HepG2 (cell line): ENCODE measurements around the gene RAC3. TPM values are rescaled to one million over a fixed set of nuclear protein-coding genes. Genes with fewer than 3 reads are reported as not detected.
A peak's percentile ranks its signal among the peaks of the same experiment; 100 is the strongest.

Source experiments
- ATAC-seq: fragments of 200-7000 bp; cut with Tn5 transposase; 3 replicates; pipeline ENCODE4 v1.9.1; 2020; ENCODE audit warnings: mild to moderate bottlenecking, moderate library complexity
- BruUV-seq: library from RNA; stranded (reverse); fragments of 400-500 nt; replicated peaks from 2 replicates; lab custom pipeline; 2021; lab: Mats Ljungman, UMichigan
- CTCF ChIA-PET: fragments of 300-600 bp; formaldehyde crosslinking; extraction: SDS; loops from one replicate; lab custom pipeline; 2021; ENCODE audit warnings: low total read pairs, inconsistent platforms, low intra/inter-chr PET ratio; lab: Yijun Ruan, JAX
- POLR2A ChIA-PET: fragments of 350-600 bp; sonication (Branson Sonifier 250); formaldehyde crosslinking; loops from one replicate; lab custom pipeline; 2020; ENCODE audit warnings: antibody characterized with exemption, inconsistent platforms; lab: Yijun Ruan, JAX
- DNase-seq: peaks from one replicate; pipeline ENCODE4 v3.0.0-alpha.2; 2015; ENCODE audit warnings: low spot score
- FAIRE-seq: peaks from 3 replicates; lab custom pipeline; 2011; peaks lifted over from hg19 to GRCh38; lab: Jason Lieb, UNC
- H2AFZ ChIP-seq: one replicate; pipeline ENCODE4 v1.6.1; 2011; ENCODE audit warnings: low read length, inconsistent platforms
- H3K27ac ChIP-seq: fragments of 300-600 bp; 3 replicates; pipeline ENCODE4 v1.8.0; 2011; ENCODE audit warnings: mixed run types, mild to moderate bottlenecking, mixed read lengths, low read length, inconsistent platforms; ENCODE audit not compliant: insufficient read depth; ENCODE audit errors: extremely low read length
- H3K27me3 ChIP-seq, 2 experiments: fragments of 200-600 bp in 1 of 2; 2 replicates in 1 of 2; 3 replicates in 1 of 2; pipeline versions ENCODE4 v1.6.0 to v1.8.0; 2011; ENCODE audit warnings: low read length in 2 of 2, mild to moderate bottlenecking in 2 of 2, moderate library complexity in 2 of 2, inconsistent platforms in 1 of 2; ENCODE audit not compliant: insufficient read depth in 2 of 2, control insufficient read depth in 1 of 2
- H3K36me3 ChIP-seq, 2 experiments: fragments of 200-600 bp in 1 of 2; replicated peaks in 1 of 2; 2 replicates in 1 of 2; 3 replicates in 1 of 2; pipeline versions ENCODE4 v1.5.1 to v1.8.0; 2011; ENCODE audit warnings: low read length in 2 of 2, inconsistent platforms in 1 of 2; ENCODE audit not compliant: insufficient read depth in 2 of 2, control insufficient read depth in 1 of 2
- H3K4me1 ChIP-seq: 2 replicates; pipeline ENCODE4 v1.5.1; 2012; ENCODE audit warnings: low read length, inconsistent platforms; ENCODE audit not compliant: insufficient read depth
- H3K4me2 ChIP-seq: 2 replicates; pipeline ENCODE4 v1.6.0; 2011; ENCODE audit warnings: low read depth, low read length, inconsistent platforms
- H3K4me3 ChIP-seq, 3 experiments: fragments of 200-600 bp in 1 of 3; sonication (generic), shearing (Covaris generic) in 1 of 3; replicated peaks in 1 of 3; 2 replicates each; pipeline ENCODE4 v1.5.1; 2011 to 2016; ENCODE audit warnings: low read length in 3 of 3, inconsistent platforms in 2 of 3, low read depth in 2 of 3, mild to moderate bottlenecking in 2 of 3, control low read depth in 1 of 3, mixed read lengths in 1 of 3; ENCODE audit not compliant: insufficient read depth in 1 of 3
- H3K79me2 ChIP-seq: one replicate; pipeline ENCODE4 v1.6.1; 2011; ENCODE audit warnings: low read length, inconsistent platforms; ENCODE audit not compliant: insufficient read depth
- H3K9ac ChIP-seq: 2 replicates; pipeline ENCODE4 v1.6.0; 2011; ENCODE audit warnings: mild to moderate bottlenecking, low read depth, low read length, inconsistent platforms; ENCODE audit not compliant: insufficient read depth
- H3K9me3 ChIP-seq: 2 replicates; pipeline ENCODE4 v1.5.1; 2012; ENCODE audit warnings: mild to moderate bottlenecking, low read length
- H4K20me1 ChIP-seq: 2 replicates; pipeline ENCODE4 v1.6.0; 2011; ENCODE audit warnings: inconsistent platforms, mild to moderate bottlenecking, low read length, moderate library complexity; ENCODE audit not compliant: insufficient read depth
- CREB3 ChIP-seq: sonication (generic); formaldehyde crosslinking; IDR thresholded peaks from 2 replicates; pipeline ENCODE4 v1.5.0; 2020; ENCODE audit warnings: missing genetic modification reagents
- EED ChIP-seq: sonication (generic); formaldehyde crosslinking; IDR thresholded peaks from 2 replicates; pipeline ENCODE4 v1.5.0; 2020; ENCODE audit warnings: mild to moderate bottlenecking, missing genetic modification reagents
- ELK4 ChIP-seq: sonication (generic); formaldehyde crosslinking; IDR thresholded peaks from 2 replicates; pipeline ENCODE4 v1.9.0; 2021; ENCODE audit warnings: missing genetic modification reagents, borderline replicate concordance
- FOXM1 ChIP-seq: sonication (generic); formaldehyde crosslinking; IDR thresholded peaks from 2 replicates; pipeline ENCODE4 v1.5.0; 2020; ENCODE audit warnings: missing genetic modification reagents
- PBX3 ChIP-seq: sonication (generic); formaldehyde crosslinking; IDR thresholded peaks from 2 replicates; pipeline ENCODE4 v1.8.1; 2023; ENCODE audit warnings: missing genetic modification reagents, inconsistent platforms, borderline replicate concordance
- POLR2G ChIP-seq: fragments of 200-400 bp; formaldehyde crosslinking; IDR thresholded peaks from 2 replicates; pipeline ENCODE4 v1.6.1; 2018; ENCODE audit warnings: mild to moderate bottlenecking, low read depth, low read length, moderate library complexity
- RBAK ChIP-seq: sonication (generic); formaldehyde crosslinking; IDR thresholded peaks from 2 replicates; pipeline ENCODE4 v1.5.1; 2020; ENCODE audit warnings: mild to moderate bottlenecking, missing genetic modification reagents
- SNRNP70 ChIP-seq: fragments of 200-400 bp; formaldehyde crosslinking; IDR thresholded peaks from 2 replicates; pipeline ENCODE4 v1.6.1; 2017; ENCODE audit warnings: mild to moderate bottlenecking, low read depth, low read length, moderate library complexity
- SOX13 ChIP-seq, 3 experiments: fragments of 450-650 bp in 1 of 3; sonication (generic) in 1 of 3; formaldehyde crosslinking in 1 of 3; IDR thresholded peaks in 2 of 3; conservative IDR thresholded peaks in 1 of 3; 2 replicates each; pipeline versions ENCODE4 v1.5.0 to v1.6.1; 2016 to 2020; ENCODE audit warnings: antibody characterized with exemption in 1 of 3, mild to moderate bottlenecking in 1 of 3, missing compliant biosample characterization in 1 of 3, missing genetic modification reagents in 1 of 3, moderate library complexity in 1 of 3
- TAF1 ChIP-seq: sonication (generic); formaldehyde crosslinking; IDR thresholded peaks from 2 replicates; pipeline ENCODE4 v1.4.0; 2020; ENCODE audit warnings: missing genetic modification reagents
- TBX3 ChIP-seq: fragments of 450-650 bp; IDR thresholded peaks from 2 replicates; pipeline ENCODE4 v1.6.1; 2017; ENCODE audit warnings: antibody characterized with exemption, mild to moderate bottlenecking, inconsistent platforms, borderline replicate concordance
- TEAD2 ChIP-seq: sonication (generic); formaldehyde crosslinking; IDR thresholded peaks from 2 replicates; pipeline ENCODE4 v1.9.0; 2021; ENCODE audit warnings: missing genetic modification reagents
- ZC3H13 ChIP-seq: sonication (generic); formaldehyde crosslinking; IDR thresholded peaks from 2 replicates; pipeline ENCODE4 v1.8.1; 2023; ENCODE audit warnings: mild to moderate bottlenecking, missing genetic modification reagents, moderate library complexity
- ZNF121 ChIP-seq: sonication (generic); formaldehyde crosslinking; IDR thresholded peaks from 2 replicates; pipeline ENCODE4 v1.5.0; 2020; ENCODE audit warnings: mild to moderate bottlenecking, missing genetic modification reagents
- ZNF331 ChIP-seq: sonication (generic); formaldehyde crosslinking; IDR thresholded peaks from 2 replicates; pipeline ENCODE4 v1.4.0; 2020; ENCODE audit warnings: missing genetic modification reagents
- ZNF691 ChIP-seq: sonication (generic); formaldehyde crosslinking; IDR thresholded peaks from 2 replicates; pipeline ENCODE4 v1.4.0; 2020; ENCODE audit warnings: missing genetic modification reagents, low read depth, mild to moderate bottlenecking, borderline replicate concordance
- WGBS: methylation state at CpG from one replicate; pipeline ENCODE4 v1.1.6; 2017; ENCODE audit warnings: low lambda C conversion rate; 5-methylcytosine and 5-hydroxymethylcytosine counted together
- in situ Hi-C: cut with HindIII; loops from 2 replicates; pipeline ENCODE4 v1.10.0; 2017; ENCODE audit warnings: low pct_unique_long_range_greater_than_20kb; ENCODE audit not compliant: extremely low pct_ligation_motif_present
- intact Hi-C: fragments of 100-400 bp; cut with micrococcal nuclease; formaldehyde crosslinking; loops from one replicate; pipeline ENCODE4 v1.10.0; 2022; ENCODE audit not compliant: unreplicated experiment
- polyA plus RNA-seq, 8 experiments: library from polyadenylated mRNA; depleted of rRNA in 3 of 8; stranded (reverse) in 7 of 8; unstranded in 1 of 8; fragments of >200 nt; fragmentation: Illumina TruSeq in 4 of 8; extraction: Trizol in 4 of 8; gene quantifications; 2 replicates each; pipeline versions ENCODE4 v1.2.1 to v1.2.3, GENCODE V29; 2011 to 2016; ENCODE audit warnings: low read depth in 4 of 8, missing spikeins in 1 of 8, mixed read lengths in 1 of 8; ENCODE audit not compliant: insufficient read depth in 1 of 8
- total RNA-seq, 5 experiments: library from RNA; depleted of rRNA; stranded (reverse); fragments of >200 nt; fragmentation: Illumina TruSeq; extraction: Trizol; gene quantifications; 2 replicates each; pipeline ENCODE4 v1.2.3, GENCODE V29; 2016; ENCODE audit warnings: low read depth in 1 of 5

The RAC3 gene
- total and polyA plus RNA-seq, 2 of the 13 experiments (the other 11 are each of a cell fraction or from before 2014, with no cell fraction given): 10.5 to 21.3 TPM

GRCh38 chr17:82020572-82021106, 10.8 kb upstream of the RAC3 start (continued):
- TF ChIP-seq FOXM1 (CRISPR knock-in tag): 0 out of 2 replicates have a peak, but pooled peaks have one; percentile 36
- peak; percentile 60; the same call in 1 of the 2 replicates for TF ChIP-seq PBX3
- no peak for TF ChIP-seq SNRNP70

GRCh38 chr17:82021107-82021899, 10.2 kb upstream of the RAC3 start:
- CTCF ChIA-PET: interaction anchor here (0.9 to 6.8 kb wide), 11 partner anchors 21 to 151 kb away, joined by 3 to 181 read pairs (median 5); partner anchors contain the start of genes ALYREF, ANAPC11 and NOTUM
- Histone ChIP-seq H4K20me1 (no peaks in the 10 kb centered on the region; the same call in 1 of the 2 replicates), H3K9ac (peak overlapping the region; percentile 95), H2AFZ (no peak overlapping the region), H3K4me3 (peak overlapping the region; percentile 79 to 90 (median 88)), H3K4me1 (peaks cover 82% of the 10 kb centered on the region), H3K27ac (peak overlapping the region; percentile 78), H3K4me2 (peak overlapping the region; percentile 95), H3K79me2 (peaks cover 41% of the 10 kb centered on the region), H3K27me3 (no peaks in the 10 kb centered on the region; a peak in 1 of 5 replicates), H3K9me3 (no peaks in the 10 kb centered on the region), H3K36me3 (peaks cover 4 to 8% of the 10 kb centered on the region in 2 experiments; a peak in 3 of 5 replicates)
- FAIRE-seq (peak; percentile 93), ATAC-seq (peak; percentile 41), DNase-seq (peak; percentile 86)
- 3% methylated on average over 13 of the region's 25 CpGs for WGBS
- intact Hi-C loops: loop anchor here (1.0 to 5.0 kb wide), 5 partner anchors 21 to 154 kb away; no protein-coding TSS in a partner anchor
- POLR2A ChIA-PET: interaction anchor here (1.2 to 14.1 kb wide), 22 partner anchors 14 to 294 kb away, joined by 3 to 470 read pairs (median 9); partner anchors contain the start of genes ASPSCR1, DCXR, FASN and MAFG
- BruUV-seq: no TSS peak
- in situ Hi-C loops: loop anchor here (5.0 kb wide), 1 partner anchor 64 kb away; no protein-coding TSS in a partner anchor
- peak; percentile 64 for TF ChIP-seq POLR2G
- peak; percentile 54; the same call in 1 of the 2 replicates for TF ChIP-seq ELK4 (CRISPR knock-in tag)
- TF ChIP-seq RBAK (CRISPR knock-in tag): peak; percentile 27; the same call in 1 of the 2 replicates
- peak; percentile 76 for TF ChIP-seq ZC3H13 (CRISPR knock-in tag)
- TF ChIP-seq TEAD2 (CRISPR knock-in tag): no peak
- peak; percentile 40 for TF ChIP-seq ZNF331 (CRISPR knock-in tag)
- no peak; the same call in 1 of the 2 replicates for TF ChIP-seq ZNF691
- peak; percentile 63; the same call in 1 of the 2 replicates for TF ChIP-seq TAF1 (CRISPR knock-in tag)
- TF ChIP-seq SOX13 (IDR thresholded peaks at IDR 0.05): no peak
- TF ChIP-seq SOX13 (CRISPR knock-in tag; conservative IDR thresholded peaks at IDR 0.05 in 1 of 2, IDR thresholded peaks at IDR 0.05 in 1 of 2): peak in 1 of 2 experiments; percentile 25; a peak in 1 of 4 replicates
- TF ChIP-seq CREB3 (CRISPR knock-in tag): 0 out of 2 replicates have a peak, but pooled peaks have one; percentile 48
- no peak for TF ChIP-seq TBX3
- TF ChIP-seq EED (CRISPR knock-in tag): peak; percentile 92
- TF ChIP-seq ZNF121 (CRISPR knock-in tag): no peak; the same call in 1 of the 2 replicates
